ENCODE data around the gene CCNL2. TPM values are rescaled to one million over a fixed set of nuclear protein-coding genes. Genes with fewer than 3 reads are reported as not detected.
A peak's percentile ranks its signal among the peaks of the same experiment; 100 is the strongest.
"Not testable (repeated sequence)": the region's sequence is repeated elsewhere in the genome, so short reads cannot be mapped to it uniquely, and the experiment has no call there.

Gene CCNL2
- polyA plus RNA-seq, 1 donor from 2014 or later = 39.8 TPM

DNA sequence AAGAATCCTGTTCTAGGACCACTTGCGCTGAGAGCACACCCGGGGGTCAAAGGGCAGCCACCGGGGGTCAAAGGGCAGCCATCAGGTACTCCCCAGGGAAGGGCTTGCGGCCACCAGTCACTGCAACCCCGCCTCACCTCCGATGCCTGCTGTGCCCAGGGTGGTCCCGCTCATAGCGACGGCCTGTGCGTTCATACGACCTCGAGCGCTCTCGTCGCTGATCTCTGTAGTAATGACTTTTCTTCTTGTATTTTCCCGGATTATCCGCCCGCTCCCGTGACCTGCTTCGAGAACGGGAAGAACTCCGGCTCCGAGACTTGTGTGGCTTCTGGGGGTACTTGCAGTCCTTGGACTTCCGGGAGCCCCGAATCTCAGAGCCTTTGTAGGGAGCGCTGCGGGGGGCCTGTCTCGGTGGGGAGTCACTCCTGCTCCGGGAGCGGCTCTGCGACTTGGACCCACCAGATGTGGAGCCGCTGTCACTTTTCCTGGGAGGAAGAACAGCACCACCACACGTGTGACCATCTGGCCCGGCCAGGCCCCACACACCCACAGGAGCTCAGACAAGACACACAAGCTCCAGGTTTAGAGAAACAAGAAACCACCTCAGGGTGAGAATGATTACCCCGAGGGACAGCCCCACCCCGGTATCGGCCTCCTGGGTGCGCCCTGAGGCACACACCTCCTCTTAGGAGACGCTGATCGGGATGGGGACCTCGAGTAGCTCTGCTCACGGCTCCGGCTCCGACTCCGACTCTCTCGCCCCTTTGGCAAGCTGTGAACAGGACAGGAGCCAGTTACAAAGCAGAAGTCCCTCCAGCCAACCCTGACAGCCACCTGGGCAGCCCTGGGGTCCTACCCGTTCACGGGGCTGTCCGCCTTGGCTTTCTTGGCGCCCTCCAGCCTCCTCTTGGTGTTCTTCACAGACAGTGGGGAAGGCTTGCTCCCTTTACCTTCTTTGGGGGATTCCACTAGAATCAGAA lies 11.7 kb downstream of the CCNL2 start:
- H3K4me1 Mint-ChIP-seq = peaks cover 0 to 2% (median 2%) of the 10 kb centered on the region in 3 donors
- H3K27me3 Mint-ChIP-seq = no peaks in the 10 kb centered on the region
- no peak overlapping the region for H3K4me3 Mint-ChIP-seq
- H3K9me3 Mint-ChIP-seq = no peaks in the 10 kb centered on the region
- H3K27ac Mint-ChIP-seq = no peak overlapping the region
- H3K36me3 Mint-ChIP-seq = peaks cover 6% of the 10 kb centered on the region

DNA sequence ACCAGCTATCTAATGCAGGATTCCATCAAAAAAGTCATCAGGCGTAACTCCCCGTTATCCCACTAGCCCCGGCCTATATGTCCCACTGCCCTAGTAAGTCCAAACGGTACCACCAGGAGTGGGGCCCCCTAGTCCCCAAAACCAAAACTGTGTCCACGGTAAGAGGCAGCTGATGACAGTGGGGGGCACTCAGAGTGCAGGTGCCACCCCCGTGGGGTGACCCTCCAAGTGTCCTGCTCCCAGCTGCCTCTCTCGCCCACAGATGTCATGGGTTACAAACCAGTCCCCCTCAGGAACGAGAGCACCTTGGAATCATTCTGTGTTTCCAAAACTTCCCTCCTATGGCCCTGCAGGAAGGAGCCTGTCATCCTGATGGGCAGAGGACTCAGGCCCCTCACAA lies 13.2 kb downstream of the CCNL2 start:
- Mint-ChIP-seq H3K9me3 (no peaks in the 10 kb centered on the region), H3K4me3 (no peak overlapping the region), H3K27me3 (no peaks in the 10 kb centered on the region), H3K27ac (no peak overlapping the region), H3K4me1 (peaks cover 0 to 2% (median 2%) of the 10 kb centered on the region in 3 donors), H3K36me3 (peaks cover 6% of the 10 kb centered on the region)

DNA sequence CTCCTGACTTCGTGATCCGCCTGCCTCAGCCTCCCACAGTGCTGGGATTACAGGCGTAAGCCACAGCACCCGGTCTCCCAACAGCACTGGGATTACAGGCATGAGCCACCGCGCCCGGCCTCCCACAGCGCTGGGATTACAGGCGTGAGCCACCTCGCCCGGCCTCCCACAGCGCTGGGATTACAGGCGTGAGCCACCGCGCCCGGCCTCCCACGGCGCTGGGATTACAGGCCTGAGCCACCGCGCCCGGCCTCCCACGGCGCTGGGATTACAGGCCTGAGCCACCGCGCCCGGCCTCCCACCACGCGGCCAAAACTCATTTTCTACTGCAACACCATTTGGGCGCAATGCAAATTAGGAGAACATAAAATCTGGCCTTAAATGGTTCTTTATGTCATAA lies 13.8 kb downstream of the CCNL2 start:
- H3K27me3 Mint-ChIP-seq, H3K27ac Mint-ChIP-seq, H3K36me3 Mint-ChIP-seq, H3K9me3 Mint-ChIP-seq, H3K4me3 Mint-ChIP-seq, H3K4me1 Mint-ChIP-seq: not testable (repeated sequence)

DNA sequence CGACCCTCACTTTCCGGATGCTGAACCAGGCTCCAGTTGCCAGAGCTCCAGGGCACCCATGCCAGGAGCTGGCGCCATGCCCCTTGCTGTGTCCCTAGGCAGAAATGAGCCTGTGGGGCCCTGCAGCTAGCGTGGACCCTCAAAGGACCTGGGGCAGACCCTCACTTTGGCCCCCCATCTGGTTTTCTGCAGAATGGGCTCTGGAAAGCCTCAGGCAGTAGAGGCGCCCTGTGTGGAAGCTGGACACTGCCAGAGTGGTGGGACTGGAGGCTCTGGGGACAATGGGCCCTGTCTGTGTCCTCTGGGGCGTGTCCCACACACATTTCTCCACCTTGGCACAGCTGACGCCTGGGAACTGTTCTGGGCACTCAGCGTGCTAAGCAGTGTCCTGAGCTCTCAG lies 17.8 kb downstream of the CCNL2 start:
- Mint-ChIP-seq H3K27ac (no peak overlapping the region), H3K36me3 (no peaks in the 10 kb centered on the region), H3K9me3 (no peaks in the 10 kb centered on the region), H3K4me3 (no peak overlapping the region), H3K4me1 (peaks cover 0 to 2% (median 2%) of the 10 kb centered on the region in 3 donors), H3K27me3 (no peaks in the 10 kb centered on the region)

DNA sequence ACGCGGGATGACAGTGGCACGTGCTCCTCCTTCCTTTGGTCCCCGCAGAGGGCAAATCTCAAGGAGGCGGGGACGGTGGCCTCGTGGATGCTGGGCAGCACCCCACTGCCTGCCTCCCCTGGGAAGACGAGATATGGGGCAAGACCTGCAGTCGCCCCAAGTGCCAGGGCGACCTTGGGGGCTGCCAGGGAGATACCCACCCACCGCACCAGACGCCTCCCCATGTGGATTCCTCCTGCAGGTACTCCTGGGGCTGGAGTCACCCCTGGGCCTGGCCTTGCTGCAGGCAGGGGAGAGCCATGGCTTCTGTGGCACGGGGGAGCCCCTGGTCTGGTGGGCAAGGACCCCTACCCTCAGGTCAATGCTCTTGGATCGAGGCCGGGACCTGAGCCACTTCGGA lies 18.3 kb downstream of the CCNL2 start:
- H3K4me3 Mint-ChIP-seq = no peak overlapping the region
- H3K36me3 Mint-ChIP-seq = no peaks in the 10 kb centered on the region
- no peaks in the 10 kb centered on the region for H3K27me3 Mint-ChIP-seq
- H3K9me3 Mint-ChIP-seq = no peaks in the 10 kb centered on the region
- peaks cover 0 to 2% (median 2%) of the 10 kb centered on the region in 3 donors for H3K4me1 Mint-ChIP-seq
- no peak overlapping the region for H3K27ac Mint-ChIP-seq

DNA sequence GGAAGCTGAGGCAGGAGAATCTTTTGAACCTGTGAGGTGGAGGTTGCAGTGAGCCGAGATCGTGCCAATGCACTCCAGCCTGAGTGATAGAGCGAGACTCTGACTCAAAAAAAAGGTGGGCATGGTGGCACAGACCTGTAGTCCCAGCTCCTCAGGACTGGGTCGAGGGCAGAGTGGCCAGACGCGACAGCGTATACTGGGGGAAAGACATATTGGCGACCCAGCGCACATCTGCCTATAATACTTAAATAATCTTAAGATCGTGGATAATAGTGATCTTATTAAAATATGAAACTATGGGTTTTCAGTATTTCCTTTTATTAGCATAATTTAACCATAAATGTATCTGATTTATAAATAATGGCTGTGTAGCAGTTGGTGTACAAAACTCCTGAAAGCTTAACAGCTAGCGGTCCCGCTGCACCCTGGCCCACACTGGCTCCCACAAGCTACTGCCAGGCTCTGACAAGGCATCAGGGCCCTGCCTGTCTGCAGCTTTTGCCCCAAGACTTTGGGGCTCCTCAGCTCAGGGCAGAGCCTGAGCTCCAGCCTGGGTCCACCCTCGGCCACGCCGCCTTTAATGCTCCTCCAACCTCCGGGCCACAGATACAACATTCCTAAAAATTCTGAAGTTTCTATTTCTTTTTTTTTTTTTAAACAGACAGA lies 21.5 kb downstream of the CCNL2 start:
- Mint-ChIP-seq H3K9me3 (no peaks in the 10 kb centered on the region), H3K27me3 (no peaks in the 10 kb centered on the region), H3K4me3 (peak overlapping the region in 1 of 4 donors; percentile 22), H3K36me3 (no peaks in the 10 kb centered on the region), H3K27ac (peak overlapping the region in 1 of 3 donors; percentile 59), H3K4me1 (peaks cover 4 to 7% (median 5%) of the 10 kb centered on the region in 3 donors)

DNA sequence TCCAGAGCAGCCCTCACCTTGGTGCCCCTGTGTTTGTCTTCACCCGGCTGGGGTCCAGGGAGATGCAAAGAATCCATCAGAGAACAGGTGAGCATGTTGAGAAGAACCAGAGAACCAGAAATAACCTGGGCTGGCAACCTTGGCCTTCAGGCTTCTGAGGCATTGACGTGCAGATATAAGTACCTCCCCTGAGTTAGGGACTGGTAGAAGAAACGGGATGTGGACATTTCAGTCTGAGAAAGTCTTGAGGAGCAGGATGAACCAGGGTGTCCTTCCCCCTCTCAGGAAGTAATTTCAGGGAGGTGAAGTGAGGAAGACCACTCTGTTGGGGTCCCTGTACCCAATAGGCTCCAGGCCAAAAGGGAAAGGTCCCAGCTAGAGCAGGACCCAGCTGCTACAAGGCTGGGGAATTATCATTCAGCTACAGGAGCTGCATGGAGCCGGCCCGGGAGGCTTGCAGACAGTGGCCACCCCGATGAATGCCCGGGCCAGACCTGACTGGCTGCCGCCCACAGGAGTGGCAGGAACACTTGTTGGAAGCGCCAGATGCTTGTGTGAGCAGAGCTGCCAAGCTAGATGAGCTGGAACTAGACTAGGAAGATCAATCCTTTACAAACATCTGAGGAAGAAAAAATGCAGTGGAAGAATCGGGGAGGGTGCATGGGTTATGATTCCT lies 22.4 kb downstream of the CCNL2 start:
- Mint-ChIP-seq H3K9me3 (no peaks in the 10 kb centered on the region), H3K36me3 (no peaks in the 10 kb centered on the region), H3K4me3 (peak overlapping the region; percentile 54 to 93 (median 67)), H3K27ac (peak overlapping the region in 1 of 3 donors; percentile 85), H3K27me3 (no peaks in the 10 kb centered on the region), H3K4me1 (peaks cover 4 to 8% (median 5%) of the 10 kb centered on the region in 3 donors)

DNA sequence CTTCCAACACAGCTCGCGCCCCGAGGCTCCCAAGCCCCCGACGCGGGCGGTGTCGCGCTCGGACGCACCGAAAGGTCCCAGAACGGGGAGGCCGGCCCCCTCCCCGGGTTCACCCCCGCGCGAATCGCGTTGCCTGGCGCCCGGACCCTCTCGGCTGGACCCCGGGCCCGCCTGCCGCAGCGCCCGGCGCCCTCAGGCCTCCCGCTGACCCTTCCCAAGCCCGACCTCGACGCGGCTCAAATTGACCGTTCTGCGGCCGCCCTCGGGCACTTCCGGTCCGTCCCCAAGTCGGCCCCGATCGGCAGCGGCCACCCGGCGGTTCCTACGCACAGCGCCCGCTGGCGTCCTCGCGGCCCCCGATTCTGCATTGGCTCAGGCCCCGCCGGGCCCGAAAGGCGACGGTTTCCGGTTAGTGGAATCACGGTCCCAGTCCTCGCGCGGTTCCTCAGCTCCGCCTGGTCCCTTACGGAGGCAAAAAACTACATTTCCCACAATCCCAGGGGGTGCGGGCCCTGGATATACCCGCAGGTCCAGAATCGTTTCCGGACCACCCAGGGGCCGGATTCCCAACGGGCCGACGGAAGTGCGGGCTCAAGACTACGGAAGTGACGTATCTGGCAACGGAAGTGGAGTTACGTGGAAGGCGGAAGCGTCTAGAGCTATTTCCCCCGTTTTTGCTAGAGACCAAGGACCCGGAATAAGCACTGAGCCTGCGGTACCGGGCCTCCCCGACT lies 24.0 kb downstream of the CCNL2 start, which contains the start of gene AURKAIP1:
TSS of gene AURKAIP1 (minus strand) at position 279 of the 734 bp plus-strand sequence. CDS start 451 bp downstream, outside the sequence.
- no peaks in the 10 kb centered on the region for H3K9me3 Mint-ChIP-seq
- H3K4me1 Mint-ChIP-seq = peaks cover 5 to 8% (median 5%) of the 10 kb centered on the region in 3 donors
- H3K36me3 Mint-ChIP-seq = no peaks in the 10 kb centered on the region
- peak within 1 kb of the TSS; percentile 85 to 93 (median 90) for H3K4me3 Mint-ChIP-seq
- peak within 1 kb of the TSS; percentile 91 to 96 (median 96) for H3K27ac Mint-ChIP-seq
- no peaks in the 10 kb centered on the region for H3K27me3 Mint-ChIP-seq

DNA sequence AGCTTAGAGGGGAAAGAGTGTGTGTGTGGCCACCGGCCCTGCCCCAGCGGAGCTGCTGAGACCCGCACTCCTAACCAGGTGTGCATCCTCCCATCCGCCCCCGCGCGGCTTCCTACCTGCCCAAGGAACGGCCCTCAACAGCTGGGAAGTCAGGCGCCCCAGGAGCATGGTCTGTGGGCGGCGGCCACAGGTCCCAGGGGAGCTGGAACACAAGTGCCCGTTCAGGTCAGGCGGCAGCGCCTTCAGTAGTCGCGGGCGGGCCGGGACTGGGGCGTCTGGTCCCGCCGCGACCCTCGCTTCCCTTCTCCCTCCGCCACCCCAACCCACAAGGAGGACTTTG lies 24.6 kb downstream of the CCNL2 start:
- peak overlapping the region; percentile 85 to 93 (median 90) for H3K4me3 Mint-ChIP-seq
- no peaks in the 10 kb centered on the region for H3K9me3 Mint-ChIP-seq
- H3K4me1 Mint-ChIP-seq = peaks cover 5 to 8% (median 6%) of the 10 kb centered on the region in 3 donors
- no peaks in the 10 kb centered on the region for H3K36me3 Mint-ChIP-seq
- no peaks in the 10 kb centered on the region for H3K27me3 Mint-ChIP-seq
- H3K27ac Mint-ChIP-seq = peak overlapping the region in 1 of 3 donors; percentile 67

DNA sequence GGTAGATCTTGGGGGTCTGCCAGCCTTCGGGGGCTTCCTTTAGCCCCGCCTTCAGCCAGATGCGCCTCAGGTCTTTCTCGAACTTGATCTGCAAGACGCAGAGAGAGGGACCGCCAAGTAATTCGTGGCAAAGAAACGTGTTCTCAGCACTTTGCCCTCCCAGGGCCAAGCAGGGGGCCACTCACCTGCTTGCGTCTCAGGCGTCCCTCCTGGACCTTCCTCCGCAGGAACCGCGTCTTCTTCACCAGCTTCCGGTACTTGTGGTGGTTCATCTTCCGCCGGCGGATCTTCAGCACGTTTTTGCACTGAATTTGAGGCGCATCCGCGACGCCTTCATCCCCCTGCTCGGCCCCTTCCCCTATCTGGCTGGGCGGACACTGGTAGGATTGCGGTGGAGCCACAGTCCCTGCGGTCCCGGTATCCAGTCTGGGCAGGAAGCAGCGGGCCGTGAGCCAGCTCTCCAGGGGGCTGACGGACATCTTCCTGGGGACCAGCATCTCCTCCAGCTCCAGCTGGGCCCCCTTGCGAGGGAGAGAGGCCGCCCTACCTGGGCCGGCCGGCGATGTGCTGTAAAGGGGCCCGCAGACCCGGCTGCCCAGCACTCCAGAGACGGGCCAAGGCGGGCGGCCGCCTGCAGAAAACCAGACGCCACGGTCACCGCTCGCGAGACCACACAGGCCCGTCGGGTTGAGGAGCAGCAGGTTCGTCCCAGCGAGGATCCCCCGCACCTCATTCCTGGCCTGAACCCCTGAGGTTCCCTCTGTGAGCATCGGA lies 25.1 kb downstream of the CCNL2 start:
- Mint-ChIP-seq H3K4me3 (peak overlapping the region; percentile 85 to 93 (median 90)), H3K27me3 (no peaks in the 10 kb centered on the region), H3K36me3 (no peaks in the 10 kb centered on the region), H3K4me1 (peaks cover 5 to 8% (median 6%) of the 10 kb centered on the region in 3 donors), H3K9me3 (no peaks in the 10 kb centered on the region), H3K27ac (peak overlapping the region in 1 of 3 donors; percentile 67)

DNA sequence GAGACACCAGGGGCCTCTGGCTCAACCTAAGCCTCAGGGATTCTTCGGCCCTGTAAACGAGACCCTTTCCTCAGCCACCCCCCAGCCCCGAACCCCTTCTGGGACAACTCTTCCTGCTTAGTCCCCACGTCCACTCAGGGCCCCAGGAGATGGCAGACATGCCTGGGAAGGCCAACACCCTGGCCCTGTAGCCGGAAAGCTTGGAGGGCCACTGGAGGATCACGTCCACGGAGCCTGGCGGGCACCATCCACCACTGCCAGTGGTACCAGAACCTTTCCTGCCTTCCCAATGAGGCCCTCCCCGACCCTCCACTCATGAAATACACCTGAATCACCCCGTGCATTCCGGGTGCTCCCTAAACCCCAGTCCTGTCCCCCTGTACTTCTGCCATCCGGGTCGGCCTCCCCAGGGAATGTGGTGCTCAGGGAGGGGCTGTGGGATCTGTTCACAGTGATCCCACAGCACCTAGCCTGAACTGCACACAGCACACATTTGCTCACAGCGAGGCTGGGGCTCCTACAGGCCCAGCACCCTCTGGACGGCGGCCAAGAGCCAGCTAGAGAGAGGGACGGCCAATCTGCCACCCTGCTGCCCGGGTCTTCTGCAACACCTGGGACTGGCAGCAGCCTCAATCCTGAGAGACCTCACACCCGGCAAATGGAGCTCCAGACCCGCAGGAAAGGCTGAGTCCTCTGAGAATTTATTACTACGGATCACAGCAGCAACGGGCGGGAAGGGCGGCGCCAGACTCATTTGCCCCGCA lies 25.9 kb downstream of the CCNL2 start:
- peak overlapping the region in 1 of 3 donors; percentile 45 for H3K27ac Mint-ChIP-seq
- no peaks in the 10 kb centered on the region for H3K27me3 Mint-ChIP-seq
- H3K36me3 Mint-ChIP-seq = no peaks in the 10 kb centered on the region
- H3K9me3 Mint-ChIP-seq = no peaks in the 10 kb centered on the region
- peak overlapping the region; percentile 63 to 89 (median 86) for H3K4me3 Mint-ChIP-seq
- peaks cover 5 to 8% (median 6%) of the 10 kb centered on the region in 3 donors for H3K4me1 Mint-ChIP-seq

DNA sequence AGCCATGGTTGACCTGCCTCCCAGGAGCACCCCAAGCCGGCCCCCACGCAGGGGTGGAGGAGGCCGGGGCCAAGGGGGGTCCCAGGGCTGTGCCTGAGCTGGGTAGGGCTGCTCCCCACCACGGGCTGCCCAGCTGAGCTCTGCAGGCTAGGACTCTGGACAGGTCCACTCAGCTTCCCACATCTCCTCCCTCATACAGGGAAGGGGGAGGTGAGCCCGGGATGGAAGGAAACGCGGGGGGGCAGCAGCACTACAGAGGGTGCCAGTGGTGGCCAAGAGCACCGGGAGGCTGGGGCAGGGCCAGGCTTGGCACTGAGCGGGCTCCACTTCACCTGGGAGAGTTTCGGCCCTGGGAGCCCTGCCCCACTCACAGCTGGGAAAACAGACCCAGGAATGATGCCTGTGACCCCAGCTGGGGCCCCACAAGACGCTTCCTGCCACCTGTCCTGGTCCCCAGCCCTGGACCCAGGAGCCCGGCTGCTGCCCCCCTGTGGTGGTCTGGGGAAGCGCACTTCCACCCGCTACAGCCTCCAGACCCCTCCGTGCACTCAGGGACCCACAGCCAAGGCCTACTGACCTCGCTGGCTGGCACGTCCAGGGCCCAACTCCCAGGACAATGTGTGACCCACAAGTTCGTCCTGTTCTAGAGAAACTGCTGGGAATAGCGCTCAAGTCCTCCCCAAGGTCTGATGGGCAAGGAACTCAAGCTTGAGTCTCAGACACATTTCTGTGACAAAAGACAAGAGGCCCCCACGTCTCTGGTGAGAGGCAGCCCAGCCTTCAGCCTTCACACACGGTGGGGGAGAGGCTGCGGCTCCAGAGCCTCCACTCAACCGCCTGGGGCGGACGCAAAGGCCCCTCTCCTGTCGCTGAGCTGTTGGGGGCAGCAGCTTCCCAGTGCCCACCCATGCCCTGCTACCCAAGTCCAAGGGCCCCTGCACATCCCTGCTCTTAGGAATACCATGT lies 27.1 kb downstream of the CCNL2 start:
- peaks cover 5 to 8% (median 6%) of the 10 kb centered on the region in 3 donors for H3K4me1 Mint-ChIP-seq
- H3K36me3 Mint-ChIP-seq = no peaks in the 10 kb centered on the region
- no peaks in the 10 kb centered on the region for H3K9me3 Mint-ChIP-seq
- peak overlapping the region; percentile 84 to 91 (median 85) for H3K27ac Mint-ChIP-seq
- H3K4me3 Mint-ChIP-seq = peak overlapping the region in 3 of 4 donors; percentile 52 to 84 (median 59)
- H3K27me3 Mint-ChIP-seq = no peaks in the 10 kb centered on the region
